Stimulated activated CD8-positive, alpha-beta memory T cell treated with anti-CD3 and anti-CD28 coated beads, Interleukin-7, amount 100 ng/mL, for 24 hours (primary cell): ENCODE data around the gene MICAL2.

Source experiments
- DNase-seq: peaks from one replicate; pipeline ENCODE4 v3.0.0-alpha.2; 2020; ENCODE audit warnings: low read depth

The MICAL2 gene

DNA sequence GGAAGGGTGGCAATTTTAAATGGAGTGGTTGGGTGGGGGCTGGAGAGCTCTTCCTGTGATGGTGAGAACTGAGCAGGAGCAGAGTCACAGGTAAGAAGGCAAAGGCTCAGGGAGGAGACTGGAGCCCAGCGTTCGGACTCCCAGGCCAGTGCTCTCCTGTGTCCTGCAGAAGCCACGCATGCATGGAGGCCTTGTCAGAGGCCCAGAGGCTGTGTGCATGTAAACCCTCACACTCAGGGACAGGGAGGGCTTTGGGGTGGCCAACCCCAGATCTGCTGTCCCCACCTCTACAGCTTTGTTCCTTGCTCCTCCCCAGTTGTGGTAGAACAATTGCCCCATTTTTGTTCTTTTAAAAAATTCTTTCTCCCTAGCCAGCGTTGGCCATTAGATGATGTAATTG, 136.6 kb downstream of the MICAL2 start:
- no peak for DNase-seq

GRCh38 chr11:12247543-12248254, 137.3 kb downstream of the MICAL2 start:
- DNase-seq, result no peak

DNA sequence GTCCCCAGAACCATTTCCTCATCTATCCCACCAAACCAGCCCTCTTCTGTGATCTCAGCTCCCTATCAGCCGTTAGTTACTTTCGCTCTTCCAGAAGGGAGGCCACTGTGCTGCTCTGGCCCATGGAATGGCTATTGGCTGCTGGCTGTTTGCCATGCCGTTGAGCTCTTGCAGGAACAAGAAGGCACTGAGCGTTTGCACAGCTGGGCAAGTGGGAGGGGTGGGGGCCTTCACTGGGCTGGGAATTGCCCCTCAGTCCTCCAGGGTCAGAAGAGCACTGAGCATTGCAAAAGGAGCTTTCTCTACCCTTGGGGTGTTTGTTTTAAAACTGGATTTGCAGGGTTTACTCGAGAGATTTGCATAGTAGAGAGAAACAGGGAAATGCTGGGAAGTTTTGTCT, 137.9 kb downstream of the MICAL2 start:
- DNase-seq, result no peak

GRCh38 chr11:12249590-12250260, 139.3 kb downstream of the MICAL2 start:
- DNase-seq, result no peak

GRCh38 chr11:12251666-12252560, 141.5 kb downstream of the MICAL2 start:
- DNase-seq, result no peak

GRCh38 chr11:12253843-12254281, 143.5 kb downstream of the MICAL2 start:
- no peak for DNase-seq

- DNase-seq, result no peak
Measured at GRCh38 chr11:12258451-12258850, 148.1 kb downstream of the MICAL2 start.

DNA sequence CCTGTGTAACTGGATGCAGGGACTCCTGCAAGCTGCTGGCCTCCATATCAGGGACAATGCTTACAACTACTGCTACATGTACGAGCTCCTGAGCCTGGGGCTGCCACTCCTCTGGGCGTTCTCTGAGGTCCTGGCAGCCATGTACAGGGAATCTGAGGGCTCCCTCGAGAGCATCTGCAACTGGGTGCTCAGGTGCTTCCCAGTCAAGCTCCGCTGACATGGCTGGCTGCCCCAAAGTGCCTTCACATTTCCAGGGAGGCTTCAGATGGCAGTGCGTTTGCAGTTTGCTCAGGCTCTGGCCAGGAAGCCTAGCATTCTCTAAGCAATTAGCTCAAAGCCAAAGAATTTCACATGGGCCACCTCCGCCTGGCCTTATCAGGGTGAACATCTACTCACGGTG, 149.6 kb downstream of the MICAL2 start:
- DNase-seq, result no peak

DNA sequence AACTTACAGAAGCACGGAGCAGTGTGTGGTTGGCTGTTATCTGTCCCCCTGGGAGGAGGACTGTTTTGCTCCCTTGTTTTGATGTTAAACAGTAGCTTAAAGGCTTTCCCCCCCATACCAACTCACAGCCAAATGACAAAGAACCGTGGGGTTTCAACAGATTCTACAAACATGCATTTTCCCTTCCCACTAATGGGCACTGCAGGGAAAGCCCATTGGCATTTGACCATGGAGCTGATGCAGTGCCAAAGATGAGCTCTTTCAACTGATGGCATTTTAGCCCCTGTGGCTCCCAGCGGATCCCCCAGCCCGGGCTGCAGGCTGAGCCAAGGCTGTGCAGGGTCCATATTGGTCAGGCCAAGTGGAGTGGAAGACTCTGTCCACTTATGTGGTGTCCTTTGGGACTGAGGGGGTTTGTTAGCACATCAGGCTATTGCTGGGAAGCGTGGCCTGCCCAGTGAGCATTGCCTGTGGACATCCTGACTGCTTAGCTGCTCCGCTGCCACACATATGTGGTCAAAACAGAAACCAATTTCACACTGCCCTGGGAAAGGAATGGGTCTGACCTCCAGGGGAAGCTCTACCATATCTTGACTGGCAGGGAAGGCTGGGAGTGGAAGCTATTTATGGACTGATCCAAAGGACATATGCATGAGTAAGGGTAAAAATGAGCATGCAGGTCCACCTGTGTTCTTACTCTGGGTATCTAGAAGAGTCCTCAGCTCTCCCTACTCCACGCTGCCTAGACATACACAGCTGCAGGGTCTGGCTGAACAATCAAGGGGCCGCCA, 150.5 kb downstream of the MICAL2 start:
- no peak for DNase-seq

DNA sequence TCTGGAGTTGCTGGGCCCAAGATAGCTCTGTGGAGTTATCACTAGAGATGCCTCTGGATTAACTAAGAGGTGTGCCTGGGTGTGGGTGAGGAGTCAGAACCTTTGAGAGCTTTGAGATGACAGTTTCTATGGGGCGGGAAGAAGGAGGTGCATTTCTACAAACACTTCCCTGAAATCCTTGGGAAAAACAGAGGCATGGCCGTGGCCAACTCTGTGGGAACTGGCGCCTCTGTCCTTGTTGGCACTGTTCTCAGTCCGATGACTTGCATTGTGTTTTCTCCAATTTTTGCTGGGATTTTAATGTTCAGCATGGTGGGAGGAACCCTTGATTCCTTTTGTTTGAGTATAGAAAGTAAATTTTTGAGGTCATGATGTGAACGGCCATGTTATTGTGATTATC, 151.2 kb downstream of the MICAL2 start:
- DNase-seq, result no peak

DNA sequence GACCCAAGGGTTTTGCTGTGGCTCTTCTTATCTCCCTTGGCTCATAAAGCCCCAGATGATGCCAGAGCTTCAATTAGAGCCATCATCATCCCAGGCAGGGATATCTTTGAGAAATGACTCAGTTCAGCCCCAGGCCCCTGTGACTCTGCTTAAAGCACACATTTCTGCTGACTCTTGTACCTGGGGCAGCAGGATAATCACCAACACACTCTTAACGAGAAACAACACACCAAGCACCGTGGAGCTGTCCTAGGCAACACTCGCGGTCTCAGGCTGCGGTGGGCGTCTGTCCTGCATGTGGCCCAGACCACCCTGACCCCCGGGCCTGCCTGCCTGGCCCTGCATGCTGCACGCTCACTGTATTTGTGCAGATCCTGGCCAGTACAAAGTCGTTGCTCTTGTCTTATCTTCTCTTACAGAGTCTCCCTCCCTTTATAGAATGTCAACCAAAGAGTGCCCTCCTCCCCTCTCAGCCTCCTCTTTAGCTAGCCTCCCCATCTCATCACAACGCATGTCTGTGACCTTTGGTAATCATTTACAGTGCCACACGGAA, 152.8 kb downstream of the MICAL2 start:
- DNase-seq, result no peak

- DNase-seq, result no peak
Measured at GRCh38 chr11:12264361-12264760, 154.0 kb downstream of the MICAL2 start.

DNA sequence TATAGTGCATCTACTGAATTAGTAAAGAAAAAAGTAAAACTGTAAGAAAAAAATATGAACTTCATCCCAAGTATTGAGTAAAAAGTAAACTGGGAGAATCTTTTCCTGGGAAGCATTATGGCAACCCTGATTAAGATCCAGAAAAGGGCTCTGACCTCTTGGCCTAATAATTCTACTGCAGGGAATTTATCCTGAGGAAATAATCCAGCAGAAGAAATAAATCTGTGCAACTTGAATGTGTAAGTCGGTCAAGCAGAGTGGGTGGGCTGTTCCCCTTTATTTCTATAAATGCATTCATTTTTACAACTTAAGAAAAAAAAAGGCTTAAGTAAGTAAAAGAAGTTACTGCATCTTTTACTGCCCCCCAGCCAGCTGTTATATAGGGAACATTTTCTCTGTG, 155.7 kb downstream of the MICAL2 start:
- DNase-seq, result no peak

- DNase-seq, result no peak
Measured at GRCh38 chr11:12266943-12267342, 156.6 kb downstream of the MICAL2 start.

DNA sequence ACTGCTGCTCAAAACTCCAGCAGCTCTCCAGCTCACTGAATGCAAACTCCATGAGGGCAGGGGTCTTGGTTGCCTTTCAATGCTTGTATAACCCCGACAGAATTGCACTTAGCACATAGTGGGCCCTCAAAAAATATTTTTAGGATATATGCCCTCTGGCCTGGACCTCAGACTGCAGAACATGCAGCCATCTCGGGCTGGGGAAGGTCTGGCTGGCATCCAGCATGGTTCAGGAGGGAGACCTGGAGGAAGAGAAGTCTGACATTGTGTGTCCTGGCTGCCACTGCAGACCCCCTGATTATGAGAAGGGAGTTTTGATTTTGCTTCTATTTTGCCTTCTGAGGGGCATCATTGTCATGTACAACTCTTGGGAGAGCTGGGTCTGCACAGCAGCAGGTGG, 157.5 kb downstream of the MICAL2 start:
- DNase-seq, result no peak

GRCh38 chr11:12269104-12269441, 158.7 kb downstream of the MICAL2 start:
- no peak for DNase-seq

DNA sequence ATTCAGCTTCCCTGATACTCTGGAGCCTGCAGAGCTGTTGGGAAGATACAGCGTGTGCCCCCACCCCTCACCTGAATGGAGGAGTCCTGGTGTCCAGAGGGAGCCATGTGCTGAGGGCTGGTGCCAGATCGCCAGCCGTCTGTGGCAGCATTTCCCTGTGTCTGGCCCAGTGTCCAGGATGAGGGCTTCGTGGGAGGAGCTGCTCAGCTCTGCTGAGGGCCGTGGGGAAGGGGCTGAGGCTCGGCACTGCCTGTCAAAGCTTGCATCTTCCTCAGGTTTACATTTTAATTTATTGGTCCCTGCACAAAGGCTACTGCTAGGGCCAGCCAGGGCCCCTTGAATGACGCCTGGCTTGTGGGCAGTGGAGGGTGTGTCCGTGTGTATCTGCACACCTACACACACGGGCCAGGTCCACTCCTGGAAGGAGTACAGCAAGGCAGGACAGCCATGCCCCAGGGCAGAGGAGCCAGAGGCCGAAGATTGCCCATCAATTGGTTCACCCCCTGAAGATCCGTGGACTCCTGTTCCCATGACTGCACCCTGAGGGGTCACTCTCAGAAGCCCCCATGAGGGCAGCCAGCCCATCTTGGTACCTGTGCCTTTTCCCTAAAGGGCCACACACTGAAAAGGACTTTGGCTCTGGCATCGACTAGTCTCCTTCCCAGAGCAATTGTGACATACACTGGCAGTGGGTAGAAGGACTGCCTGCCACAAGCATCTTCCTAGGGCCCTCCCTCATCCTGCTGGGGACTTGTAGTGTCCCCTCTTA, 159.2 kb downstream of the MICAL2 start:
- no peak for DNase-seq

DNA sequence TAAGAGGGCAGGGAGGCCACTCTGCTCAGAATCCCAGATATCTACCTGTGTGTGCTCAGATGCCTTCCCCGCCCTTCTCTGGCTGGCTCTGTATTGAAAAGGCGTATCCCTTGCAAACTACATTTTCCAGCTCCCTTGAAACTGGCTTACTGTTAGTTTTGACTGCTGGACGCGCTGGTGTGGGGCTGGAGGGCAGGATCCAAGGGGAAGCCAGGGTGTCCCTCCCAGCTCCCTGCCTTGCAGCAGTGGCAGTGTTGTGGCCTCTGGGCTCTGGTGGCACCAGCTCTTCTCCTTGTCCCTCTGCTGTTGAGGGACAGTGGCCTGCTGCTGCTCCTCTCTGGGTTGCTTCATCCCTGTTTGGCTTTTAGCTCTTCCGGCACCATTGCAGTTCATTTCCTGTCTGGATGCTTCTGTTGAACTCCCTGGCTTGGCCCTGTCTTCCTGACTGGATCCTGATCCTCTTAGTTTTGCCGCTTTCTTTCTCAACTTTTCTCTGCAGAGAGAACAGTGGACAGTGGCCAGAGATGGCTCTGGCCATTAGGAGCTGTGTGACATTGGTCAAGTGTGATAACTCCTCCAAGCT, 159.9 kb downstream of the MICAL2 start:
- no peak for DNase-seq

- DNase-seq, result no peak
Measured at GRCh38 chr11:12270817-12271216, 160.4 kb downstream of the MICAL2 start.

DNA sequence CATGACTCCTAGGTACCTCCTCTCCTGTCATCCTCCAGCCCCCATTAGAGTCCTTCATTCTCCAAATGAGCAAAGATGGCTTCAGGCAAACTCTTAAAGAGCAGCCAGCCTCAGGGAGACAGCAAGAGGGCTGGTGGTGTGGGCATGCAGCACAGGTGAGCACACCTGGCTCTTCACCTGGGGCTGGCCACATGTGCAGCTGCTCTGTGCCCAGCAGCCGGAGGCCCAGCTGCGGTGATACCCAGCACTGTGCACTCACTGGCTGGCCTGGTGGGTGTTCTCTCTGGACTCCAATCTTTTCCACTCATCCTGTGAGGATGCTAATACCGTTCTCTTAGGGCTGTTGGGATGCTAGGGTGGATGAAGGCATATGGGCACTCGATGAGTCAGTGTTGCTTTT, 160.9 kb downstream of the MICAL2 start:
- no peak for DNase-seq
